Measurements from ENCODE around the gene ABCB8. TPM values are rescaled to one million over a fixed set of nuclear protein-coding genes. Genes with fewer than 3 reads are reported as not detected.

ABCB8 gene
- total RNA-seq, 1 donor, result 30.9 TPM

DNA sequence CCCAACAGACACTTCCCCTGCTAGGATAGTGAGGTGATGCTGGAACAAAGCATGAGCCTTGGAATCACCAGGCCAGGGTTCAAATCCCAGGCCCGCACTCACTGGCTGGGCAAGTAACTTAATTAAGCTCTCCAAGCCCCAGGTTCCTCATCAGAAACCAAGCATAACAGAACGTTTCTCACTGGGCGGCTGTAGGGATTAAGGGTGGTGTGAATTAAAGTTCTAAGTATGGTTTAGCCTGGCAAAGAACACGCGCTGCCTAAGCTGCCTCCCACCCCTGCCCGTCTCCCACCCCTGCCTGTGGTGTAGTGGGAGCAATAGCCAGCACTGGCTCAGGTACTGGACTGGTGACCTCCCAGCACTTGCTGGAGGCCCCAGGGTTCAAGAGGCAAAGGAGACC, 36.7 kb downstream of the ABCB8 start:
- DNase-seq (ENCODE audit: low read depth), result no peak
- H3K4me3 ChIP-seq (ENCODE audit: low read depth, low read length), result no peak overlapping the region
- TF ChIP-seq, protein P1, sequence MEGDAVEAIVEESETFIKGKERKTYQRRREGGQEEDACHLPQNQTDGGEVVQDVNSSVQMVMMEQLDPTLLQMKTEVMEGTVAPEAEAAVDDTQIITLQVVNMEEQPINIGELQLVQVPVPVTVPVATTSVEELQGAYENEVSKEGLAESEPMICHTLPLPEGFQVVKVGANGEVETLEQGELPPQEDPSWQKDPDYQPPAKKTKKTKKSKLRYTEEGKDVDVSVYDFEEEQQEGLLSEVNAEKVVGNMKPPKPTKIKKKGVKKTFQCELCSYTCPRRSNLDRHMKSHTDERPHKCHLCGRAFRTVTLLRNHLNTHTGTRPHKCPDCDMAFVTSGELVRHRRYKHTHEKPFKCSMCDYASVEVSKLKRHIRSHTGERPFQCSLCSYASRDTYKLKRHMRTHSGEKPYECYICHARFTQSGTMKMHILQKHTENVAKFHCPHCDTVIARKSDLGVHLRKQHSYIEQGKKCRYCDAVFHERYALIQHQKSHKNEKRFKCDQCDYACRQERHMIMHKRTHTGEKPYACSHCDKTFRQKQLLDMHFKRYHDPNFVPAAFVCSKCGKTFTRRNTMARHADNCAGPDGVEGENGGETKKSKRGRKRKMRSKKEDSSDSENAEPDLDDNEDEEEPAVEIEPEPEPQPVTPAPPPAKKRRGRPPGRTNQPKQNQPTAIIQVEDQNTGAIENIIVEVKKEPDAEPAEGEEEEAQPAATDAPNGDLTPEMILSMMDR (IDR thresholded peaks at IDR 0.05; ENCODE audit: insufficient read depth, low read length), result no peak

DNA sequence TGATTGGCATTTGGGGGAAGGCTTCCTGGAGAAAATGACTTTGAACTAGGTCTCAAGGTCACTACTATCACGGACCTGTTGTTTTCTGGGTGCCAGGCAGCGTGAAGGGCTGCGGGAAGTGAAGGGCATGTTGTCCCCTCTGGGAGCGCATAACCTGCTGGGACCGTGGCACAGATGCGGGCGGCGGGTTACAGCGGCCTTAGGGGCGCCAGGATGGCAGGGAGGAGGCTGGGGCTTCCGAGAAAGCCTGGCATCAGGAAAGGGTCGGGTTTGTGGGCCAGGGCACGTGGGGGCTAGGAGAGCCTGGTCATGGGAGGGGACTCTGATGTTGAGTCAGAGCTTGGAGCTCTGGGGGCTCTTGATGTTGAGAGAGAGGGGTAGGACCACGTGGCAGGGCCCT, 37.3 kb downstream of the ABCB8 start:
- H3K4me3 ChIP-seq (ENCODE audit: low read depth, low read length), result no peak overlapping the region
- TF ChIP-seq, protein P1 (IDR thresholded peaks at IDR 0.05; ENCODE audit: insufficient read depth, low read length), result no peak
- no peak for DNase-seq (ENCODE audit: low read depth)

GRCh38 chr7:151066273-151066974, 38.2 kb downstream of the ABCB8 start:
- TF ChIP-seq, protein P1 (IDR thresholded peaks at IDR 0.05; ENCODE audit: insufficient read depth, low read length), result no peak
- no peak for DNase-seq (ENCODE audit: low read depth)
- no peak overlapping the region for H3K4me3 ChIP-seq (ENCODE audit: low read depth, low read length)

DNA sequence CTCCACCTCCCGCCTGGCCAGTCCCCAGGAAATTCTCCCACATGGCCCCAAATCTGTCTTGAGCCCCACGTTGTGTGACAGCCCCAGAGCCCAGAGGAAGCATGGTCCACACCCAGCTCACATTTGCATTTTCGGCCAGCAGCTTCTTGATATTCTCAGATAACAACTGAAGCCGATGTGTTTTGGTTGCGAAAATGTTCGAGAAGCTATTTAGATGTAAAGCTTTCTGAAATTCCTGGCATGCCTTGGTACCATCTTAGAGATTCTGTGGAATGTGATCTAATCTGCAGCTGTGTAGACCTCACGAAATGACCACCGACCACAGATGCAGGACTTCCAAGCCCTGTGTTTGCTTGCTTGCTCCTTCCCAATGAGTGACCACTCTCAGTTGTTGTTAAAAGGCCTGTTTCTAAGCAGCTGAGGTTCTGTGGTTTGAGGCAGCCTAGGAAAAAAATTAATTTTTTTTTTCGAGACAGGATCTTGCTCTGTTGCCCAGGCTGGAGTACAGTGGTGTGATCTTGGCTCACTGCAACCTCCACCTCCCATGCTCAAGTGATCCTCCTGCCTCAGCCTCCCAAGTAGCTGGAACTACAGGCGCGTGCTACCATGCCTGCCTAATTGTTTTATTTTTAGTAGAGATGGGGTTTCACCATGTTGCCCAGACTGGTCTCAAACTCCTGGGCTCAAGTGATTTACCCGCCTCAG, 40.0 kb downstream of the ABCB8 start:
- TF ChIP-seq, protein P1 (IDR thresholded peaks at IDR 0.05; ENCODE audit: insufficient read depth, low read length), result no peak

GRCh38 chr7:151069841-151070573, 41.8 kb downstream of the ABCB8 start:
- TF ChIP-seq, protein P1 (IDR thresholded peaks at IDR 0.05; ENCODE audit: insufficient read depth, low read length), result no peak
- H3K4me3 ChIP-seq (ENCODE audit: low read depth, low read length), result no peak overlapping the region
- DNase-seq (ENCODE audit: low read depth), result no peak

More for the DNA sequence above, 40.0 kb downstream of the ABCB8 start:
- H3K4me3 ChIP-seq (ENCODE audit: low read depth, low read length), result no peak overlapping the region
- DNase-seq (ENCODE audit: low read depth), result no peak

DNA sequence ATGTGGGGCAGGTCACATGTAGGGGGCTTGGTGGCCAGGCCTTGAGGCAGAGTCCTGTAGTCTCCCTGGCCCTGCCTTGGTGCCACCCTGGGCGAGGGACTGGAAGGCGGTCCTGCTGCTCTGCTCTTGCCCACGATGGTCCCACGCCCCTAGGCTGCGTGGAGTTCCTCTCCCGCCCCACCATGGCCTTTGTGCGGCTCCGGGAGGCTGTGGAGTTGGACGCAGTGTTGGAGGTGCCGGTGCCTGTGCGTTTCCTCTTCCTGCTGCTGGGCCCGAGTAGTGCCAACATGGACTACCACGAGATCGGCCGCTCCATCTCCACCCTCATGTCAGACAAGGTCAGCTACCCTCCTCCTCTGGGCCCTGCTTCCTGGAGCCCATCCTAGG, 42.3 kb downstream of the ABCB8 start:
- no peak for DNase-seq (ENCODE audit: low read depth)
- H3K4me3 ChIP-seq (ENCODE audit: low read depth, low read length), result no peak overlapping the region
- TF ChIP-seq, protein P1 (IDR thresholded peaks at IDR 0.05; ENCODE audit: insufficient read depth, low read length), result no peak

Data from fibroblast of the aortic adventitia (primary cell).